H1 (cell line): ENCODE data around the gene AIFM2. TPM values are rescaled to one million over a fixed set of nuclear protein-coding genes. Genes with fewer than 3 reads are reported as not detected.
A peak's percentile ranks its signal among the peaks of the same experiment; 100 is the strongest.

Source experiments
- CTCF ChIA-PET: fragments of 300-600 bp; sonication (Branson Sonifier 250); formaldehyde crosslinking; loops from one replicate; lab custom pipeline; 2021; ENCODE audit not compliant: partially characterized antibody; lab: Charles Lee
- POLR2A ChIA-PET: fragments of 300-600 bp; sonication (Branson Sonifier 250); formaldehyde crosslinking; loops from one replicate; lab custom pipeline; 2021; ENCODE audit warnings: inconsistent platforms; ENCODE audit not compliant: partially characterized antibody; lab: Charles Lee
- DNase-seq, 2 experiments: peaks; one replicate each; pipeline versions ENCODE4 v3.0.0 to v3.0.0-alpha.2; 2010 to 2022; ENCODE audit warnings: low spot score in 2 of 2, low read depth in 1 of 2, mixed read lengths in 1 of 2
- FAIRE-seq: peaks from 2 replicates; lab custom pipeline; 2011; peaks lifted over from hg19 to GRCh38; lab: Jason Lieb, UNC
- H2AFZ ChIP-seq: 2 replicates; pipeline ENCODE4 v1.8.1; 2012; ENCODE audit warnings: low read length, inconsistent platforms
- H2AK5ac ChIP-seq: 2 replicates; pipeline ENCODE4 v1.6.1; 2013; ENCODE audit warnings: low read depth, low read length
- H2BK120ac ChIP-seq: replicated peaks from 2 replicates; pipeline ENCODE3; 2013; ENCODE audit warnings: low read depth, low read length, inconsistent platforms
- H2BK12ac ChIP-seq: 2 replicates; pipeline ENCODE4 v1.6.1; 2013; ENCODE audit warnings: low read depth, low read length
- H2BK15ac ChIP-seq: 2 replicates; pipeline ENCODE4 v1.6.1; 2013; ENCODE audit warnings: low read length
- H2BK20ac ChIP-seq: 2 replicates; pipeline ENCODE4 v1.6.1; 2013; ENCODE audit warnings: low read length
- H2BK5ac ChIP-seq: 2 replicates; pipeline ENCODE4 v1.6.1; 2013; ENCODE audit warnings: low read depth, low read length
- H3K14ac ChIP-seq: 2 replicates; pipeline ENCODE4 v1.6.1; 2013; ENCODE audit warnings: inconsistent platforms; ENCODE audit not compliant: insufficient read length
- H3K18ac ChIP-seq: 2 replicates; pipeline ENCODE4 v1.6.1; 2013; ENCODE audit warnings: low read length; ENCODE audit errors: extremely low read depth
- H3K23ac ChIP-seq: 2 replicates; pipeline ENCODE4 v1.6.1; 2013; ENCODE audit warnings: inconsistent platforms; ENCODE audit not compliant: insufficient read length
- H3K23me2 ChIP-seq: 2 replicates; pipeline ENCODE4 v1.6.1; 2013; ENCODE audit warnings: low read depth, low read length
- H3K27ac ChIP-seq: 2 replicates; pipeline ENCODE4 v1.6.1; 2011; ENCODE audit warnings: low read depth, low read length, inconsistent platforms
- H3K27me3 ChIP-seq, 4 experiments: replicated peaks in 1 of 4; 1 replicate in 1 of 4; 2 replicates in 3 of 4; pipeline versions ENCODE4 v1.6.1 to v1.8.1; 2011 to 2013; ENCODE audit warnings: low read length in 3 of 4, mild to moderate bottlenecking in 3 of 4, inconsistent platforms in 2 of 4, mixed read lengths in 2 of 4, moderate library complexity in 1 of 4; ENCODE audit not compliant: control insufficient read depth in 3 of 4, insufficient read depth in 3 of 4; ENCODE audit errors: extremely low read depth in 1 of 4
- H3K36me3 ChIP-seq, 4 experiments: 2 replicates each; pipeline versions ENCODE4 v1.6.1 to v1.8.1; 2011 to 2013; ENCODE audit warnings: mild to moderate bottlenecking in 4 of 4, low read length in 3 of 4, moderate library complexity in 2 of 4, control low read depth in 1 of 4, inconsistent platforms in 1 of 4; ENCODE audit not compliant: insufficient read depth in 4 of 4, control insufficient read depth in 2 of 4
- H3K4ac ChIP-seq: replicated peaks from 2 replicates; pipeline ENCODE3; 2013; ENCODE audit warnings: low read length, low read depth, mixed read lengths, inconsistent platforms; ENCODE audit not compliant: insufficient read length
- H3K4me1 ChIP-seq, 4 experiments: replicated peaks in 1 of 4; 1 replicate in 1 of 4; 2 replicates in 3 of 4; pipeline versions ENCODE4 v1.6.1 to v1.8.1; 2011 to 2013; ENCODE audit warnings: low read length in 3 of 4, inconsistent platforms in 2 of 4, mixed read lengths in 1 of 4; ENCODE audit not compliant: insufficient read depth in 4 of 4, control insufficient read depth in 3 of 4
- H3K4me2 ChIP-seq, 2 experiments: 2 replicates each; pipeline versions ENCODE4 v1.6.1 to v1.8.1; 2011 to 2013; ENCODE audit warnings: low read depth in 2 of 2, low read length in 2 of 2, control low read depth in 1 of 2, inconsistent platforms in 1 of 2, mild to moderate bottlenecking in 1 of 2; ENCODE audit not compliant: insufficient read depth in 1 of 2
- H3K4me3 ChIP-seq, 4 experiments: fragments of 200-600, 300-600 bp in 1 of 4; sonication (generic), shearing (Covaris generic), sonication (Bioruptor Twin) in 1 of 4; 2 replicates each; pipeline versions ENCODE4 v1.5.1 to v1.8.1; 2011 to 2016; ENCODE audit warnings: low read length in 4 of 4, low read depth in 3 of 4, control low read depth in 2 of 4, inconsistent platforms in 2 of 4, mild to moderate bottlenecking in 2 of 4, mixed read lengths in 1 of 4, moderate library complexity in 1 of 4; ENCODE audit not compliant: insufficient read depth in 2 of 4; ENCODE audit errors: extremely low read depth in 1 of 4
- H3K56ac ChIP-seq: replicated peaks from 2 replicates; pipeline ENCODE3; 2013; ENCODE audit warnings: low read depth, mild to moderate bottlenecking, mixed read lengths, low read length, inconsistent platforms; ENCODE audit not compliant: insufficient read length
- H3K79me1 ChIP-seq: 2 replicates; pipeline ENCODE4 v1.6.1; 2013; ENCODE audit warnings: low read depth, low read length, control low read depth
- H3K79me2 ChIP-seq, 2 experiments: 2 replicates each; pipeline versions ENCODE4 v1.6.1 to v1.8.1; 2012 to 2013; ENCODE audit warnings: low read length in 2 of 2, mild to moderate bottlenecking in 2 of 2, inconsistent platforms in 1 of 2; ENCODE audit not compliant: insufficient read depth in 2 of 2, control insufficient read depth in 1 of 2
- H3K9ac ChIP-seq, 4 experiments: replicated peaks in 1 of 4; 1 replicate in 1 of 4; 2 replicates in 3 of 4; pipeline versions ENCODE4 v1.6.1 to v1.8.1; 2011 to 2013; ENCODE audit warnings: low read depth in 3 of 4, low read length in 3 of 4, control low read depth in 2 of 4, mild to moderate bottlenecking in 2 of 4, moderate library complexity in 2 of 4, inconsistent platforms in 1 of 4; ENCODE audit errors: extremely low read depth in 1 of 4
- H3K9me3 ChIP-seq, 2 experiments: 2 replicates each; pipeline versions ENCODE4 v1.6.1 to v1.8.1; 2012 to 2013; ENCODE audit warnings: mild to moderate bottlenecking in 2 of 2, moderate library complexity in 2 of 2, control low read depth in 1 of 2, inconsistent platforms in 1 of 2, low read depth in 1 of 2, low read length in 1 of 2, mixed read lengths in 1 of 2; ENCODE audit not compliant: insufficient read depth in 2 of 2
- H4K20me1 ChIP-seq, 2 experiments: replicated peaks in 1 of 2; 2 replicates each; pipeline versions ENCODE3 to v1.8.1; 2011 to 2013; ENCODE audit warnings: inconsistent platforms in 2 of 2, low read length in 2 of 2, mild to moderate bottlenecking in 1 of 2; ENCODE audit not compliant: insufficient read depth in 2 of 2, control insufficient read depth in 1 of 2
- H4K5ac ChIP-seq: 2 replicates; pipeline ENCODE4 v1.6.1; 2013; ENCODE audit warnings: low read length, low read depth, mixed read lengths, inconsistent platforms; ENCODE audit not compliant: insufficient read length
- H4K8ac ChIP-seq: 2 replicates; pipeline ENCODE4 v1.8.0; 2013; ENCODE audit warnings: mild to moderate bottlenecking, moderate library complexity, low read length, inconsistent platforms; ENCODE audit not compliant: insufficient read depth; ENCODE audit errors: extremely low read depth
- H4K91ac ChIP-seq: replicated peaks from 2 replicates; pipeline ENCODE3; 2013; ENCODE audit warnings: low read length, mixed read lengths, inconsistent platforms; ENCODE audit not compliant: insufficient read length
- CTBP2 ChIP-seq: IDR thresholded peaks from 2 replicates; pipeline ENCODE4 v1.7.0; 2011; ENCODE audit warnings: borderline replicate concordance, mild to moderate bottlenecking, moderate library complexity, mixed read lengths, low read length; ENCODE audit not compliant: insufficient read depth, insufficient read length
- RBBP5 ChIP-seq: IDR thresholded peaks from 2 replicates; pipeline ENCODE4 v1.7.1; 2012; ENCODE audit warnings: low read depth, mild to moderate bottlenecking, inconsistent platforms, low read length, moderate library complexity, borderline replicate concordance
- WGBS, 2 experiments: shearing (Covaris generic) in 1 of 2; methylation state at CpG; one replicate each; pipeline versions ENCODE4 v1.1.6 to v1.1.7; 2013 to 2015; ENCODE audit warnings: low lambda C conversion rate in 2 of 2, mixed read lengths in 2 of 2, inconsistent platforms in 1 of 2, low coverage in 1 of 2, missing lambda C conversion rate in 1 of 2; ENCODE audit not compliant: insufficient replicate concordance in 2 of 2, insufficient coverage in 1 of 2, insufficient read length in 1 of 2; ENCODE audit errors: extremely low coverage in 1 of 2, missing lambda C conversion rate in 1 of 2; 5-methylcytosine and 5-hydroxymethylcytosine counted together
- long read RNA-seq, 2 experiments: library from RNA in 1 of 2; library from capped mRNA in 1 of 2; stranded (forward); transcript quantifications; one replicate each; pipeline ENCODE4 v2.0.0, GENCODE V29; 2021; ENCODE audit warnings: inconsistent platforms in 1 of 2
- polyA minus RNA-seq, 3 experiments: library from RNA; depleted of rRNA, polyadenylated mRNA; stranded (reverse); fragments of >200 nt; gene quantifications; 1 replicate in 2 of 3; 2 replicates in 1 of 3; pipeline ENCODE4 v1.2.3, GENCODE V29; 2011
- polyA plus RNA-seq, 7 experiments: library from polyadenylated mRNA; depleted of rRNA in 3 of 7; stranded (reverse) in 5 of 7; unstranded in 2 of 7; fragments of >200 nt in 5 of 7; fragments of 200-250 nt in 2 of 7; gene quantifications; 1 replicate in 5 of 7; 2 replicates in 1 of 7; 4 replicates in 1 of 7; pipeline versions ENCODE4 v1.2.1 to v1.2.3, GENCODE V29; 2011 to 2013; ENCODE audit warnings: missing spikeins in 2 of 7, mixed read lengths in 2 of 7
- total RNA-seq: library from RNA; stranded (reverse); fragmentation: NEBNext Ultra II Directional; extraction: Animal tissue kit (Norgen Biotek cat#: 25700); gene quantifications from 2 replicates; pipeline ENCODE4 v1.2.1, GENCODE V29; 2021
- TF ChIP-seq, protein P1 (sequence below): IDR thresholded peaks from 2 replicates; pipeline ENCODE4 v1.6.1; 2012; ENCODE audit warnings: inconsistent platforms

AIFM2 gene
- 3.0 and 4.0 TPM in 2 replicates for total RNA-seq
- 3.5 and 4.0 TPM in 2 replicates for polyA plus RNA-seq (2011; rRNA removed)
- 3.3 TPM for polyA plus RNA-seq (2011; cell fraction: cytosol; rRNA removed)
- 4.1 TPM for polyA plus RNA-seq (2011; cell fraction: nucleus; rRNA removed)
- polyA plus RNA-seq (2012, experiment 1 of 2): 2.5 to 5.1 TPM (median 4.2 TPM) in 4 replicates
- polyA plus RNA-seq (2012, experiment 2 of 2): 2.3 TPM
- polyA plus RNA-seq (2013, experiment 1 of 2): 1.8 TPM
- 1.6 TPM for polyA plus RNA-seq (2013, experiment 2 of 2)
- polyA minus RNA-seq (2011; rRNA and poly(A)+ RNA removed): 2.2 and 2.3 TPM in 2 replicates
- 2.7 TPM for polyA minus RNA-seq (2011; cell fraction: cytosol; rRNA and poly(A)+ RNA removed)
- polyA minus RNA-seq (2011; cell fraction: nucleus; rRNA and poly(A)+ RNA removed): 1.4 TPM
- long read RNA-seq, experiment 1, partial matches to known transcripts: 0 of 4 reads
- long read RNA-seq, experiment 1, other reads (novel, unspliced or antisense): 1 of 4 reads
- long read RNA-seq, experiment 2, partial matches to known transcripts: 0 of 6 reads
- long read RNA-seq, experiment 2, other reads (novel, unspliced or antisense): 1 of 6 reads

DNA sequence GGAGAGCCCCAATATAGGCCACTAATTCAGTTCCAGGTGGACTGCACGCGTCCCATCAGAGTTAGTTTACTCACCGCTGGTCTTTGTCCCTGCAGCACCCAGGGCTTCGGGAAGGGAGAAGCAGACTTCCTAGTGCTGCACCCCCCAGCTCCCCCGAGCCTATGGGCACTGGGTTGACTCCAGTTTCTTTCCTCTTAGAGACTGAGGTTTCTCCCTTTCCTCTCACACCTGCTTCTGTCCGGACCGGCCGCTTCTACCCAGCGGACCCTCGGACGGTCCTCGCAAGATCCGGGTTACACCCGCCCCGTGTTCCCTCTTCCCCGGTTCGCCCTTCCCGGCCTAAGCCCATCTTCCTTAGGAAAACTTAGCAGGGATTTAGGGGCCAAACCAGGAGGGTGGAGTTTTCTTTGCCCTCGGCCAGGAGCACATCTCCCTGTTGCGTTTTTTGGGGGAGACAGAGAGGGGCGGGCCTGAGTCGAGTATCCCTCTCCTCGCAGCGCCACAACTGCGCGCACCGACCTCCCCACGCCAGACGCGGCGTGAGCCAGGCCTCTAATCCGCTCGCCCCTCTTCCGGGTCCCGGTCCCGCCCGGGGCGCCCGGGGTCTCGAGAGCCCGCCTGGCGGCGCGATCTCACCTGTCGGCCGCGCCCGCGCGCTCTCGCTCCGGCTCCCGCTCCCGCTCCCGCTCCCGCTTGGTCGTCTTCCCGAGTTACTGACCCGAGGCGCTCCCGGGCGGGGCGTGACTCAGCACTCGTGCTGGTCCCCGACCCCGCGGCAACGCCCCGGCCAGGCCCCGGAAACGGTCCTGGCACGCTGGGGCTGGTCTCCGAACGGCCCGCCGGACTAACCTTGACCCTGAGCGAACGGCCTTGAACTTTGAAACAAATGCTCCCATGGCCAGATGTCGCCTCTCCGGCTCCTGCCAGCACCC lies at the start of gene AIFM2:
Gene AIFM2 (minus strand): TSS at position 728 of the 932 bp plus-strand sequence. CDS start 8,741 bp downstream, outside the sequence.
- H3K27ac ChIP-seq: no peak within 1 kb of the TSS
- H3K18ac ChIP-seq: peak within 1 kb of the TSS; percentile 40; the same call in 1 of the 2 replicates
- DNase-seq (peak in 1 of 2 experiments; percentile 85), FAIRE-seq (no peak)
- no peak within 1 kb of the TSS for H2BK120ac ChIP-seq
- H2BK5ac ChIP-seq: 0 out of 2 replicates have a peak within 1 kb of the TSS, but pooled peaks have one; percentile 8
- peak within 1 kb of the TSS; percentile 36; the same call in 1 of the 2 replicates for H2AFZ ChIP-seq
- ChIA-PET CTCF (interaction anchor here (0.6 to 4.7 kb wide), 3 partner anchors 12 to 17 kb away, joined by 3 to 20 read pairs (median 4); partner anchors contain the start of gene TYSND1), POLR2A (interaction anchor here (0.7 to 4.4 kb wide), 4 partner anchors 10 to 14 kb away, joined by 3 to 31 read pairs (median 8); partner anchors contain the start of gene TYSND1)
- H3K27me3 ChIP-seq: peaks cover 0 to 25% (median 19%) of the 10 kb centered on the region in 4 experiments; a peak in 6 of 7 replicates
- H3K79me1 ChIP-seq: no peaks in the 10 kb centered on the region
- peak within 1 kb of the TSS; percentile 52 to 73 (median 60) for H3K9ac ChIP-seq
- H3K4me3 ChIP-seq: peak within 1 kb of the TSS; percentile 63 to 71 (median 66)
- H3K4me1 ChIP-seq: peaks cover 0 to 4% (median 1%) of the 10 kb centered on the region in 4 experiments; a peak in 2 of 7 replicates
- no peak within 1 kb of the TSS for H2BK20ac ChIP-seq
- 0 out of 2 replicates have a peak within 1 kb of the TSS, but pooled peaks have one; percentile 39 for H2BK12ac ChIP-seq
- H3K23me2 ChIP-seq: peaks cover 12% of the 10 kb centered on the region; the same call in 1 of the 2 replicates
- H3K9me3 ChIP-seq: no peaks in the 10 kb centered on the region
- no peak within 1 kb of the TSS for H2BK15ac ChIP-seq
- 11% methylated on average over 54 of the region's 80 CpGs; no CpG with 5 or more reads in 1 of the 2 experiments for WGBS, 2 experiments
- H3K23ac ChIP-seq: no peak within 1 kb of the TSS
- peaks cover 0 to 2% of the 10 kb centered on the region in 2 experiments for H4K20me1 ChIP-seq
- H3K79me2 ChIP-seq: no peaks in the 10 kb centered on the region
- H2AK5ac ChIP-seq: 0 out of 2 replicates have a peak within 1 kb of the TSS, but pooled peaks have one; percentile 13
- no peak within 1 kb of the TSS for H3K14ac ChIP-seq
- peak within 1 kb of the TSS; percentile 44 for H4K5ac ChIP-seq
- H3K4me2 ChIP-seq: peak within 1 kb of the TSS; percentile 78 to 83
- H3K36me3 ChIP-seq: no peaks in the 10 kb centered on the region
- no peak within 1 kb of the TSS for H3K56ac ChIP-seq
- peak within 1 kb of the TSS; percentile 14 for H3K4ac ChIP-seq
- peak within 1 kb of the TSS; percentile 73 for H4K91ac ChIP-seq
- H4K8ac ChIP-seq: peak within 1 kb of the TSS; percentile 84
- peak; percentile 69 for TF ChIP-seq CTBP2
- TF ChIP-seq RBBP5: 0 out of 2 replicates have a peak, but pooled peaks have one; percentile 40
- TF ChIP-seq, protein P1, sequence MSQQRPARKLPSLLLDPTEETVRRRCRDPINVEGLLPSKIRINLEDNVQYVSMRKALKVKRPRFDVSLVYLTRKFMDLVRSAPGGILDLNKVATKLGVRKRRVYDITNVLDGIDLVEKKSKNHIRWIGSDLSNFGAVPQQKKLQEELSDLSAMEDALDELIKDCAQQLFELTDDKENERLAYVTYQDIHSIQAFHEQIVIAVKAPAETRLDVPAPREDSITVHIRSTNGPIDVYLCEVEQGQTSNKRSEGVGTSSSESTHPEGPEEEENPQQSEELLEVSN: peak; percentile 79
